GM10248 (cell line): ENCODE measurements around the gene LRRC8B.

ENCODE experiments used
- CTCF ChIA-PET: fragments of 300-600 bp; sonication (Branson Sonifier 250); formaldehyde crosslinking; extraction: SDS; loops from one replicate; lab custom pipeline; 2021; ENCODE audit warnings: antibody characterized with exemption; lab: Yijun Ruan, JAX
- POLR2A ChIA-PET: fragments of 350-650 bp; sonication (Branson Sonifier 250); formaldehyde crosslinking; extraction: SDS; loops from one replicate; lab custom pipeline; 2020; ENCODE audit warnings: antibody characterized with exemption; lab: Yijun Ruan, JAX
- DNase-seq: peaks from one replicate; pipeline ENCODE4 v3.0.0; 2012; ENCODE audit errors: extremely low spot score
- TF ChIP-seq, protein P1 (sequence below): IDR thresholded peaks from 2 replicates; pipeline ENCODE4 v1.5.1; 2012; ENCODE audit warnings: mild to moderate bottlenecking, low read depth; ENCODE audit errors: extremely low read depth, missing control alignments, control extremely low read depth

LRRC8B gene

DNA sequence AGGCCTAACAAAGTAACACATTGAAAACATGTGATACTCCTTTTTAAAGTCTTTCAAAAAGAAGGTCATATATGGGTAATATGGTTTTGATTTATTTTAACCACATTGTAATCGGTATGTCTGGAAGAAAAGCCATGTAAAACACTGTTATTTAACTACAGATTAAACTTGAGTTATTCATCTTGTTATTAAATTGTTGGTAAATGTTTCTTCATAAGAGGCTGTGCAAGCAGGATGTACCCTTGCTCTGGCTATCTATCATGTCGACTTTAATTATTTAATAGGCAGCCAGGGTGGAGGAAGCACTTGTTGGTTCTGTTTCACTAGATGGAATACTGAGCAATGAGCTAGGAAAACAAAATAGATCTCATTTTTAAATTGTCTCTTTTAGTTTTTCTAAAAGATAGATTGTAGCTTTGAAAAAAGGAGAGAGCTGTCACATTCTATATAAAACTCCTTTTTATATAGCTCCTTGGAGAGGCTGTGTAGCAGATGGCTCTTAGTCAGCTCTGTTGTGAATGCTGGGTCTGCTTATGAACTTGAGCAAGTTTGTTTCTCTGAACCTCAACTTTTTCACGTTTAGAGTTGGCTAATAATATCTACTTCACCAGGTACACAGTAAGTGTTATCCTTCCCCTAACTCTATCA, 39.5 kb downstream of the LRRC8B start:
- DNase-seq: no peak
- TF ChIP-seq, protein P1, sequence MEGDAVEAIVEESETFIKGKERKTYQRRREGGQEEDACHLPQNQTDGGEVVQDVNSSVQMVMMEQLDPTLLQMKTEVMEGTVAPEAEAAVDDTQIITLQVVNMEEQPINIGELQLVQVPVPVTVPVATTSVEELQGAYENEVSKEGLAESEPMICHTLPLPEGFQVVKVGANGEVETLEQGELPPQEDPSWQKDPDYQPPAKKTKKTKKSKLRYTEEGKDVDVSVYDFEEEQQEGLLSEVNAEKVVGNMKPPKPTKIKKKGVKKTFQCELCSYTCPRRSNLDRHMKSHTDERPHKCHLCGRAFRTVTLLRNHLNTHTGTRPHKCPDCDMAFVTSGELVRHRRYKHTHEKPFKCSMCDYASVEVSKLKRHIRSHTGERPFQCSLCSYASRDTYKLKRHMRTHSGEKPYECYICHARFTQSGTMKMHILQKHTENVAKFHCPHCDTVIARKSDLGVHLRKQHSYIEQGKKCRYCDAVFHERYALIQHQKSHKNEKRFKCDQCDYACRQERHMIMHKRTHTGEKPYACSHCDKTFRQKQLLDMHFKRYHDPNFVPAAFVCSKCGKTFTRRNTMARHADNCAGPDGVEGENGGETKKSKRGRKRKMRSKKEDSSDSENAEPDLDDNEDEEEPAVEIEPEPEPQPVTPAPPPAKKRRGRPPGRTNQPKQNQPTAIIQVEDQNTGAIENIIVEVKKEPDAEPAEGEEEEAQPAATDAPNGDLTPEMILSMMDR: no peak
- CTCF ChIA-PET: interaction anchor here (0.6 to 1.4 kb wide), 2 partner anchors 12 to 22 kb away, joined by 3 read pairs; no protein-coding TSS in a partner anchor
- POLR2A ChIA-PET: no interaction called here

DNA sequence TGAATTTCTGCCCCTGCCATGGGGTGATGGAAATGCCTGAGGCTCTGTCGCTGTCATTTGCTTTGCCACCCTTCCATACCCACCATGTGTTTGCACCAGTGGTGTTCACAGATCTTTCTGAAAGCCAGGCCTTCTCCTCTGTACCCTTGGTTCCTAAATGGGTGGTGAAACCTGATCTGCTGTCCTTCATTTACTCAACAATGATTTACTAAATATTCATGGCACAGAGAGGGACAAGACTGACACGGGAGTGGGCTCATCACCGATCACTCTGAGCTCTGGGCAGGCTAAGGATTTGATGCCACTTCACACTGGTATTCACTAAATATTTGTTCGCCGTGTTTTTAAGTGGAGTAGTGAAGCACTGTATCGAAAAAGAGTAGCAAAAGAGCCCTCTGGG, 40.9 kb downstream of the LRRC8B start:
- ChIA-PET CTCF (interaction anchor here (0.7 to 1.4 kb wide), 3 partner anchors 10 to 37 kb away, joined by 3 read pairs; no protein-coding TSS in a partner anchor), POLR2A (no interaction called here)
- TF ChIP-seq, protein P1: no peak
- no peak for DNase-seq

DNA sequence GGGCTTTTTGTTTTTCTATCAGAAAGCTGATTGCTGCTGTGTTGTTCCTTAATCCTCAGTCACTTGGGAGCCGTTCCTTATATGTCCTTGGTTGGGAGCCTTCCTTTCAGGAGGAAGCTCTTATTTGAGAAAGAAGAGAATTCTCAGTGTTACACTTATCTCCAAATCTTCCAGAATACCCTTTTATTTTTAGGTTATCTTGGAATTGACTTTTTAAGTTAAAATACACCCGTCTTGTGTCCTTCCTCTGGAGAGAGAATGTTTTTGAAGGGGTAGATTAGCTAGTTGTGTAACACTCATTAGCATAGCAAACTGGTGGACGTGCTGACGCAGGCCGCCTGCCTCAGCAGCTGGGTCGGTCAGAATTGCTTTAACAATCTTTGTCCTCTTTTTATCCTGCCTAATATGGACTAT, 42.1 kb downstream of the LRRC8B start:
- POLR2A ChIA-PET: no interaction called here
- no peak for DNase-seq

GRCh38 chr1:89567797-89568196, 43.2 kb downstream of the LRRC8B start:
- POLR2A ChIA-PET: no interaction called here
- TF ChIP-seq, protein P1: no peak
- no peak for DNase-seq
- CTCF ChIA-PET: interaction anchor here (1.5 kb wide), 1 partner anchor 18 kb away, joined by 3 read pairs; no protein-coding TSS in a partner anchor

More for the DNA sequence above, 42.1 kb downstream of the LRRC8B start:
- CTCF ChIA-PET: interaction anchor here (1.2 to 1.5 kb wide), 2 partner anchors 8 to 19 kb away, joined by 3 read pairs; no protein-coding TSS in a partner anchor
- TF ChIP-seq, protein P1: no peak

- TF ChIP-seq, protein P1: no peak
- ChIA-PET CTCF (interaction anchor here (1.4 kb wide), 1 partner anchor 189 kb away, joined by 3 read pairs; no protein-coding TSS in a partner anchor), POLR2A (no interaction called here)
- DNase-seq: no peak
Measured at GRCh38 chr1:89573410-89573809, 48.8 kb downstream of the LRRC8B start.

DNA sequence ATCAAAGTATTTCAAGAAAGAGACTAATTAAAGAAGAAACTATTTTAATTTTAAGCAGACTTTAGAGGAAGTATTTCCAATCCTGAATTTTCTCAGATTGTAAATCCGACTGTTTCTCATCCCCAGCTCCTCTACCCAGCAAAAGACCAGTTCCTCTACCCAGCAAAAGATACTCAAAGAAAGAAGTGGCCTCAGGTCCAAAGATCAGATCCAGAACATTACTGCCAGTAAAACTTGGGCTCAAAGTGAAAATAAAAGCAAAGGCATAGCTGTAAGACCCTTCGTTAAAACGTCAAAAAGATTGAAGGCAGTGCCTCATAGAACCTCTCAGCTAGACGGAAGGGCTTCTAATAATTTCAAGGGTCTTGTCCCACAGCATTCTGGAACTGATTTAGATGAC, 50.0 kb downstream of the LRRC8B start:
- no peak for DNase-seq
- ChIA-PET CTCF (interaction anchor here (2.2 kb wide), 1 partner anchor 13 kb away, joined by 5 read pairs; no protein-coding TSS in a partner anchor), POLR2A (no interaction called here)
- TF ChIP-seq, protein P1: no peak
